T1000 (cell line): ENCODE data around the gene RPL19.

Experiments used
- DNase-seq: peaks from one replicate; lab custom pipeline; 2025; ENCODE audit warnings: mixed read lengths; lab: John Stamatoyannopoulos, UW

The RPL19 gene

GRCh38 chr17:39197380-39198185, 2.5 kb upstream of the RPL19 start, which contains the start of gene CACNB1:
Gene CACNB1 (minus strand): TSS chr17:39197669. CDS start chr17:39197495, 174 bp downstream.
- DNase-seq, result peak; percentile 64

- DNase-seq, result no peak
These were observed 1.9 kb upstream of the RPL19 start for GRCh38 chr17:39198186-39198566.

- DNase-seq, result no peak
These were observed 338 bp upstream of the RPL19 start for GRCh38 chr17:39199820-39200069.

- DNase-seq, result no peak
These were observed 951 bp downstream of the RPL19 start for GRCh38 chr17:39200957-39201510.

- no peak for DNase-seq
These were observed 4.2 kb downstream of the RPL19 start for GRCh38 chr17:39204245-39204644.

- no peak for DNase-seq
These were observed 5.0 kb downstream of the RPL19 start for GRCh38 chr17:39205112-39205526.

- DNase-seq, result no peak
These were observed 8.1 kb downstream of the RPL19 start for GRCh38 chr17:39208136-39208535.

GRCh38 chr17:39208893-39209292, 8.8 kb downstream of the RPL19 start:
- no peak for DNase-seq

GRCh38 chr17:39209317-39210092, 9.4 kb downstream of the RPL19 start:
- DNase-seq, result no peak

DNA sequence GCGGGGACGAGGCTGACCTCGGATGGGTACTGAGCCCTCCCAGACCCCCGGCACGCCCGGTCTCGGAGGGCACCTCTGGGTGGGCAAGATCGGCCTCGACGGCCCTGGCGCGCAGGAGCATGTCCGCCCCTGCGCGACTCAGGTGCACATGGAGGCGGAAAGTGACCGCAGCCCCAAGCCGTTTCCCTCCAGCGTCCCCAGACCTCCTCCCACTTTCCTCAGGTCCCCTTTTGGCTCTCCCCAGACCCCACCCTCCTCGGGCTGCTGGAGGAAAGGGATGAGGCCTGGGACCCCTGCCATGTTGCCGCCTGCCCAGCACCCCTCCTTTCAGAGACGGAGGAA, 10.0 kb downstream of the RPL19 start:
- DNase-seq, result no peak

DNA sequence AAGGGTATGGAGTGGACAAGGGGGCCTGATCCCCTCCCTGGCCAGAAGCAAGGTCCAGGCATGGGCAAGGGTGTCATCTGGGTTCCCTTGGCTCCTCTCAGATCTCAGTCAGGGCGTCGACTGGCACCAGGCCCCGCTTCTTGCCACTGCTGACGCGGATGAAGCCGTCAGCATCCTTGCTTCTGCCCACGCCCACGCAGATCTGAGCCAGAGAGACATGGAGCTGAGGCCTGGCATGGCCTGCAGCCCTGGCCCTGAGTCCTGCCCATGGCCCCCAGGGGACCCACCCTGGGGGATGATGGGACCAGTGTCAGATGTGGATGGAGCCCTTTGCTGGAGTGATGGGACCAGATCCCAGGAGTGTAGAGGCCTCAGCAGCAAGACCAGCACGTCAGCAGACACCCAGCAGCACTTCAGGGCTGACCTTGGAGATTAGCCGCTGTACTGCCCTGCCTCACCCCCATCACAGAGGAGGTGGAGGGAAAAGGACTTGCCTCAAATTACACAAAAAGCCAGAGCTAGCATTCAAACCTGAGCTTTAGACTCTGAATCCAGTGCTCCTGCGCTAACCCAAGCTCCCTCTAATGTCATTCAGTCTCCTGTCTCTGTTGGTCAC, 12.2 kb downstream of the RPL19 start:
- DNase-seq, result no peak

DNA sequence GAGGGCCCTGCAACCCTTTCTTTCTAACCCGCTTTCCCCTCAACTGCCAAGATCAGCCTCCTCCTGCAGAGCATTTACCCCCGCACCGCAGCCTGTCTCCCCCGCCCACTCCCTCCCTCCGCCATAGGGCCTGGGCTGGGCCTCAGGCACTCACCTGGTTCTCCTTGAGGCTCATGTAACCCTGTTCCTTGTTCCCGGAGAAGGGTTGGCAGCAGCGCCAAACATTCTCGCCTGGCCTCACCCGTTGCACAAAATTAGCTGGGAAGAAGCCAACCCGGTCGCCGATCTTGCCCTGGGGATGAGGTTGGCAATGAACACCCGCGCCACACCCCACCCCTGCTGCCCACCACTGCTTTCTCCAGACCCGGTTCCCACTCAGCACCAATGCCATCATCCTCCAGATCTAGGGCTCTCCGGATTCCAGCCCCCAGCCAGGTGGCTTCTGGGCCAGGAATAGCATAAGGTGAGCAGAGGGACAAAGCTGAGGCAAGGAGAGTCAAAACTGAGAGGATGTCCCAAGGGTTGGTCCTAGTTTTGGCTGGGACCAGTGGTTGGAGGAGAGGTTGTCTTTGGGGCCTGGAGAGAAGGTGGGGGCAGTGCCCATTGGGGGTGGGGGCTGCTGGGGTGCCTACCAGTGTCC, 12.9 kb downstream of the RPL19 start:
- no peak for DNase-seq

DNA sequence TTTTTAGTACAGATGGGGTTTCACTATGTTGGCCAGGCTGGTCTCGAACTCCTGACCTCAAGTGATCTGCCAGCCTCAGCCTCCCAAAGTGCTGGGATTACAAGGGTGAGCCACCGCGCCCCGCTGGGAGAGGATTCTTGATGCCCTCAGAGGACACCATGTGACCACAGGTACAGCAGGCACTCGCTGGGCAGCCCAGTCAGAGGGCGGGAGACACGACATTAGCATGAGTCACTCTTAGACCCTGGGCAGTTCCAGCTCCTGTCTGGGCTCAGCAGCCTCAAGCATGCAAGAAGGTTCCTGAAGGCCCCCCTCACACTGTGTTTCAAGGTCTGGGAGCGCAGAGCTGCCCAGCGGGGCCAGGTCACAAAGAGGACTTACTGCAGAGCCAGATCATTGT, 13.8 kb downstream of the RPL19 start:
- no peak for DNase-seq

DNA sequence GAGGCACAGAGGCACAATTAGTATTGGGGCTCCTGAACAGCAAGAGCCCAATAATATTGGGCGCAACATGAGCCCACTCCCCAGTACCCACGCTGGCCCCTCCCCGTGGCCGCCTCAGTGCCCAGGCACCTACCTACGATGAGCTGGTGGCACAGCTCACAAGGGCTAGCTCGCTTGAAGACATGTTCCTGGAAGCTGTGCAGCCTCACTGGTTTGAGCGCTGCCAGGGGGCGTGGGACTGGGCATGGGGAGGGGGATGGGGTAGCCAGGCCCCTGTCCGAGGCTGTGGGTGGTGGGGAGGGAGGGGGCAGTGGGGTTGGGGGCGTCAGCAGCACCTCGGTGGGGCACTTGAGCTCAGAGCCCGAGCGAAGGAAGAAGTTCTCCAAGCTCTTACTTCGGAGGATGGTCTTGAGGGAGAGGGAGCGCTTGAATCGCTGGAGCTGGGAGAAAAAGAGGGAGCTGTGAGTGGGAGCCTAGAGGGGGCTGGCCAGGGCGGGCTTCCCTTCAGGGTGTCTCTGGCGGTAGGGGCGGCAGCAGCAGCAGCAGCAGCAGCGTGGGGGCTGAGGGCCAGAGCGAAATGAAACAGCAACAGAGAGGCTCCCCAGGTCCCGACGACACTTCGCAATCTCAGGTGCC, 17.8 kb downstream of the RPL19 start:
- no peak for DNase-seq

DNA sequence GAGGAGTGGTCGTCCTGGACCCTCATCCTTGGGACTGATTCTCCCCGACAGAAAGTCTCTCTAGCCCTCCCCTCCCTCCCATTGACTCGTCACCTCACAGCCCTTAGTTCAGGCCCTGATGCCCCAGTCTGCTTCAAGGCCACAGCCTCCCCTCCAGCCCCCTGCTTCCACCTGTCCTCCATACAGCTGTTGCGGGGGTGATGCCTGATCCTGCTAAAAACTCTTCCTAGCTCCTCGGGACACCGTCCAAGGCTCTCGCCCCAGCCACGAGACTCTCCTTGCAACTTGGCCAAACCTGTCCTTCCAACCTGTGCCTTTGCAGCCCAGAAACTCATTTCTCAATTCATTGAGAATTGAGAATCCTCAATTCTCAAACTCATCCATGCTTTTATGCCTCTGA, 18.8 kb downstream of the RPL19 start:
- no peak for DNase-seq

DNA sequence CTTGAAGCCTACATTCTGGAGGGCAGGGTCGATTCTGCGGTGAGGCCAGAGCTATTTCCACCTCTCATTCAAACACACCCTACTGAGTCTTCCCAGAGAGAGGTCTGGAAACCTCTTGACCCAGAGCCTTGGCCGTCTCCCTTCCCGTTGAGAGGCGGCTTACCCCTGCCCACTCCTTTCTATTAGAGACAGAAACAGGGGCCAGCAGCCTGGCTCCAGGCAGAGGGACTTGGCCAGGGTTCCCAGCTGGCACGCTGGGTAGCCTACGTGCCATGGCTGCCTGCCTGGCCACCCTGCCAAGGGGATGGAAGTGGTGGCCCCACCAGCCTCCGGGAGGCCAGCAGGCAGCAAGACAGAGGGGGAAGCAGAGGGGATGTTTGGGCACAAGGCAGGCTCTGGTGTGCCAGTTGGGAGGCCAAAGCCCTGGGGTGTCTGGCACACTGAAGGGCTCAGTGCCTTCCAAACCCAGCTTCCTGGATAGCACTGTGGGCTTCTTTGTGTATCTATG, 19.6 kb downstream of the RPL19 start:
- no peak for DNase-seq

- DNase-seq, result no peak
These were observed 21.5 kb downstream of the RPL19 start for GRCh38 chr17:39221572-39221971.

- DNase-seq, result no peak
These were observed 22.1 kb downstream of the RPL19 start for GRCh38 chr17:39222151-39222550.

GRCh38 chr17:39222866-39223834, 23.1 kb downstream of the RPL19 start:
- peak; percentile 87 for DNase-seq
